Esophagus muscularis mucosa (tissue), 4 donors: ENCODE measurements around the gene BPIFB6. TPM values are rescaled to one million over a fixed set of nuclear protein-coding genes. Genes with fewer than 3 reads are reported as not detected.

Experiments used
- DNase-seq: peaks from one replicate; pipeline ENCODE4 v3.0.0-alpha.2; 2017; ENCODE audit errors: extremely low spot score
- H3K27ac ChIP-seq, 4 donors: fragments of 200-600 bp; sonication (generic); replicated peaks in 1 of 4; 1 replicate in 3 of 4; 2 replicates in 1 of 4; pipeline ENCODE4 v1.5.1; 2016 to 2019; ENCODE audit warnings: mild to moderate bottlenecking in 1 of 4
- H3K27me3 ChIP-seq, 4 donors: fragments of 200-600 bp; sonication (generic); one replicate each; pipeline versions ENCODE4 v1.5.1 to v1.6.0; 2016 to 2019
- H3K36me3 ChIP-seq, 4 donors: fragments of 200-600 bp; sonication (generic); one replicate each; pipeline ENCODE4 v1.5.1; 2016 to 2019
- H3K4me1 ChIP-seq, 4 donors: fragments of 200-600 bp; sonication (generic); one replicate each; pipeline ENCODE4 v1.5.1; 2016 to 2019
- H3K4me3 ChIP-seq, 4 donors: fragments of 200-600 bp; sonication (generic); 1 replicate in 2 of 4; 2 replicates in 2 of 4; pipeline ENCODE4 v1.5.1; 2016 to 2019; ENCODE audit warnings: mild to moderate bottlenecking in 4 of 4, moderate library complexity in 1 of 4
- H3K9me3 ChIP-seq, 4 donors: fragments of 200-600 bp; sonication (generic); 1 replicate in 3 of 4; 2 replicates in 1 of 4; pipeline ENCODE4 v1.5.1; 2016 to 2019
- CTCF ChIP-seq, 3 experiments: fragments of 200-600 bp in 2 of 3; fragments of 450-650 bp in 1 of 3; sonication (generic) in 2 of 3; IDR thresholded peaks; one replicate each; pipeline ENCODE4 v1.5.1; 2017 to 2019; ENCODE audit warnings: antibody characterized with exemption in 3 of 3, mild to moderate bottlenecking in 2 of 3, moderate library complexity in 1 of 3
- EP300 ChIP-seq: sonication (generic); formaldehyde crosslinking; IDR thresholded peaks from one replicate; pipeline ENCODE4 v1.6.1; 2017; ENCODE audit warnings: antibody characterized with exemption
- POLR2A ChIP-seq: fragments of 450-650 bp; IDR thresholded peaks from one replicate; pipeline ENCODE4 v1.6.1; 2017; ENCODE audit warnings: antibody characterized with exemption, moderate library complexity, mild to moderate bottlenecking, low read depth
- POLR2AphosphoS5 ChIP-seq, 2 donors: sonication (generic); formaldehyde crosslinking; IDR thresholded peaks; one replicate each; pipeline ENCODE4 v1.6.1; 2017; ENCODE audit warnings: antibody characterized with exemption in 2 of 2
- WGBS: methylation state at CpG from one replicate; pipeline ENCODE4 v1.1.5; 2018; 5-methylcytosine and 5-hydroxymethylcytosine counted together
- intact Hi-C: fragments of 100-400 bp; cut with DNase I; formaldehyde crosslinking; loops from one replicate; pipeline ENCODE4 v1.15.1; 2023
- total RNA-seq, 4 donors: library from RNA; depleted of rRNA; stranded (reverse); fragments of >200 nt; gene quantifications; one replicate each; pipeline versions ENCODE4 v1.1.0 to v1.2.1, GENCODE V29; 2016

The BPIFB6 gene
- total RNA-seq, 4 donors from 2014 or later: not detected

DNA sequence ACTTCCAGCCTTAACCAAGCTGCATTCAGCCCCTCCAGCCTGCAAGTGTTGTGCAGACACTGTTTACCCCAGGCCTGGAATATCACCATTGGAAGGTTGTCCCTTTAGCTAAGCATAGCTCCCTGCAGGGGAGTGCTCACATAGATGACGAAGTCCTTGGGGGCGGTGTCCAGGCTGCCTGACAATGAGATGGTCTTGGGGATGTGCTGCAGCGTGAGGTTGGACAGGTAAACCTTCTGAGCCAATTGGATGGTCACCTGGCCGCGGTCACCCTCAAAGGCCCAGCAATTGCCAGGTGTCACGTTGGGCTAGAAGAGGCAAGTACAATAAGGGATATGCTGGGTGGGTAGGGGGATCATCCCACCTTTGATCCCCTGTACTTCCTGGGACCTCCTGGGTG lies 45.9 kb upstream of the BPIFB6 start:
- intact Hi-C loops: no loop called here
- H3K9me3 ChIP-seq: no peaks in the 10 kb centered on the region
- 88% methylated on average over 6 of the region's 6 CpGs for WGBS
- H3K27me3 ChIP-seq: peaks cover 0 to 25% (median 0%) of the 10 kb centered on the region in 4 donors
- H3K4me3 ChIP-seq: no peak overlapping the region
- H3K27ac ChIP-seq: no peak overlapping the region
- no peak for TF ChIP-seq EP300
- no peak for TF ChIP-seq POLR2AphosphoS5 (IDR thresholded peaks at IDR 0.05)
- TF ChIP-seq CTCF (IDR thresholded peaks at IDR 0.05): no peak
- TF ChIP-seq POLR2A: no peak
- no peaks in the 10 kb centered on the region for H3K36me3 ChIP-seq
- H3K4me1 ChIP-seq: peaks cover 0 to 7% (median 5%) of the 10 kb centered on the region in 4 donors
- no peak for DNase-seq

DNA sequence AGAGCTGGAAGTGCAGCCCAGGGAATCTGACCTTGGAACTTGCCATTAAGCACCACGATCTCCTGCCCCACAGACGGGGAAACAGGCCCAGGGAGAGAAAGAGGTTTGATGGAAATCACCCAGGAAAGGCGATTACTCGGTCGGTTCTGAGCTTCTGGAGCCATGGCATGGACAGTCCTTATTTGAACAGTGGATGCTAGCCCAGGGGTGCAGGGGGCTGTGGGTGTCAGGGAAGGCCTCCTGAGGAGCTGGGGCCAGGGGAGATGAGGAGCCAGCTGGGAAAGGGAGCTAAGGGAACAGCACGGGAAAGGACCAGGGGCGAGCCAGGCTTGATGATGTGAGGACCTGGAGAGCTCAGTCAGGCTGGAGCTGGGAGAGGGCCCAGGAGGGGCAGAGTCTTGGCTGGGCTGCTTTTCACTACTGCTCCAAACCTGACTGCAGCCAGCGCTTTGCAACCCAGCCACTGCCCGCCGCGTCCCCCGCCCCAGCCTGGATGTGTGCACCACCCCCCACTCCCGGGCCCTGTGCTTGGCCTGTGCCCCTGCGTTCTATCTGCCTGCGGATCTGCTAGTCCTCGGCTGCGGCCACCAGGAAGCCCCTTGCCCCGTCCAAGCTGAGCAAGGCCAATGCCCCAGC lies 45.0 kb upstream of the BPIFB6 start:
- intact Hi-C loops: no loop called here
- DNase-seq: no peak
- Histone ChIP-seq H3K27me3 (peaks cover 0 to 34% (median 0%) of the 10 kb centered on the region in 4 donors), H3K4me1 (peaks cover 0 to 7% (median 5%) of the 10 kb centered on the region in 4 donors), H3K27ac (no peak overlapping the region), H3K4me3 (no peak overlapping the region), H3K9me3 (no peaks in the 10 kb centered on the region), H3K36me3 (no peaks in the 10 kb centered on the region)
- TF ChIP-seq EP300 (no peak), POLR2A (no peak), POLR2AphosphoS5 (IDR thresholded peaks at IDR 0.05) (no peak), CTCF (IDR thresholded peaks at IDR 0.05) (no peak)
- 84% methylated on average over 10 of the region's 18 CpGs for WGBS

DNA sequence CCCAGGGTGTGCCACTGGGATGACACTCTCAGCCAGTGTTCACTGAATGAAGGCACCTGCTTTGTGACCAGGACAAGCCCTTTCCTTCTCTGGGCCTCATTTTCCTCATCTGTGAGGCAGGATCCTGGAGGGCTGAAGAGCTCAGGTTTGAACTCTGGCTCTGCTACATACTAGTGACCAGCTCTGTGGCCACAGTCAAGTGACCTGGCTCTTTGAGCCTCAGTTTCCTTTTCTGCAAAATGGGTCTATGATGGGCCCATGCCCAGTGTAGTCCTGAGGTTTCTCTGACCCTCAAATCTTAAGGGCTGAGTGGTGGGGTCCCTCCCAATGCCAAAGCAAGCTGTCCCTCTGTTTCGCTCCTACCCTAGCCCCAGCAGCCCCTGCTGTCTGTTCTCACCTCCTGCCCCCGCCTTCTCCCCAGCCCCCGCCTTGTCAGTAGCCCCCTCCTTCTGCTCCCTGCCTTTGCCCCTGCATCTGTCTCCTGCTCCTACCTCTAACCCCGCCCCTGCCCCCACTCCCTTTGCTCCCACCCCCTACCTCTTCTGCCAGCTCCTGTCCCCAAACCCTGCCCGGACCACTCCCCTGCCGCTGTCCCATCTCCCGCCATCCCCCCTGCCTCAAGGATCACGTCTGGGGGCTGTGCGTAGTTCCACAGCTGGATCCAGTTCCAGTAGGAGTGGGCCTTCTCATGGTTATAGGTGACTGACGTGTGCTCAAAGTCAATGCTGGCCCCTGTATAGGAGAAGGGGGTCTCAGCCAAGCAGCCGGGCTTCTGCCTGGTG lies 44.2 kb upstream of the BPIFB6 start:
- Histone ChIP-seq H3K36me3 (no peaks in the 10 kb centered on the region), H3K4me3 (no peak overlapping the region), H3K9me3 (no peaks in the 10 kb centered on the region), H3K27me3 (peaks cover 0 to 36% (median 0%) of the 10 kb centered on the region in 4 donors), H3K4me1 (peaks cover 0 to 7% (median 5%) of the 10 kb centered on the region in 4 donors), H3K27ac (no peak overlapping the region)
- intact Hi-C loops: no loop called here
- DNase-seq: no peak
- no peak for TF ChIP-seq CTCF (IDR thresholded peaks at IDR 0.05)
- no peak for TF ChIP-seq POLR2A
- no peak for TF ChIP-seq EP300
- no peak for TF ChIP-seq POLR2AphosphoS5 (IDR thresholded peaks at IDR 0.05)
- WGBS: 78% methylated on average over 10 of the region's 11 CpGs

GRCh38 chr20:32988008-32988407 lies 43.4 kb upstream of the BPIFB6 start:
- no peak overlapping the region for H3K27ac ChIP-seq
- no peak overlapping the region for H3K4me3 ChIP-seq
- DNase-seq: no peak
- H3K36me3 ChIP-seq: no peaks in the 10 kb centered on the region
- WGBS: 89% methylated on average over 16 of the region's 16 CpGs
- intact Hi-C loops: no loop called here
- TF ChIP-seq POLR2AphosphoS5 (IDR thresholded peaks at IDR 0.05) (no peak), CTCF (IDR thresholded peaks at IDR 0.05) (no peak), POLR2A (no peak), EP300 (no peak)
- H3K4me1 ChIP-seq: peaks cover 0 to 4% (median 0%) of the 10 kb centered on the region in 4 donors
- H3K9me3 ChIP-seq: no peaks in the 10 kb centered on the region
- H3K27me3 ChIP-seq: peaks cover 0 to 36% (median 0%) of the 10 kb centered on the region in 4 donors
